ENCODE data around the gene VWA3A. TPM values are rescaled to one million over a fixed set of nuclear protein-coding genes. Genes with fewer than 3 reads are reported as not detected.

Gene VWA3A
- total RNA-seq, 1 experiment from 2014 or later: not detected

DNA sequence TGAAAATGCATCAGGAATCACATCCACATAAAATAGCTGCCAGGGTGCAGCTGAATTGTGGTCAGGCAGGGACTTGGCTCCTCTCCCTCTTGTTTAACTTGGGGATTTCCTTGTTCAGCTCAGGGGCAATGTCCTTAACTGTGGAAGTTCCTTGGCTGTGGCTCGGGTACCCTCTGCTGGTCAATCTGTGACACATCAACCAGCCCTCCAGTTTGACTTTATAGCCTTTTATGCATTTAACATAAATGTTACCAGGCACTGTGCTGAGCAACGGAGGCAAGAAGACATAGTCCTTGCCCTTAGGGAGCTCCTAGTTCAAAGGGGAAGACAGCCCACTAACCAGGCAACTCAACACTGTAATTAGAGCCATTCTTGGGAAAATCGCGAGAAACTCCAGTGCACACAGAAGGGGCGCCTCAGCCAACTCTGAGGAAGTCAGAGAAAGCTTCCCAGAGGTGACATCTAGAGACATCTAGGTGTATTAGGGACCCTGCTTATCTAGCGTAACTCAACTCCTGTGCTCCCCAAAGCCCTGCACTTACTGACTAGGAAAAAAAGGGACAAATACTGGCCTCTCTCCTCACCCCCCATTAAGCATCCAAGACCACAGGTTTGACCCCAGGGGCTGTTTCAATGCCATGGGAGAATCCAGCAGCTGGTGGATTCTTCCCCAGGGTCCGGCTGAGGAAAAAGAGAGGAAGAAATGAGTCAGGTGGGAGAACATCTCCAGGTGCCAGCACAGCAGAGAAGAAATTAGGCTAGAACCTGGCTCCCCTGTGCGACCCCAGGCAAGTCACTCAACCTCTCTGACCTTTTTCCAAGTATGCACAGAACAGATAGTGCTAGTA, 96.5 kb downstream of the VWA3A start:
- TF ChIP-seq FOSL1 (IDR thresholded peaks at IDR 0.05; ENCODE audit: low read depth): no peak
- TF ChIP-seq ZFX (IDR thresholded peaks at IDR 0.05): no peak
- TF ChIP-seq, protein P1, sequence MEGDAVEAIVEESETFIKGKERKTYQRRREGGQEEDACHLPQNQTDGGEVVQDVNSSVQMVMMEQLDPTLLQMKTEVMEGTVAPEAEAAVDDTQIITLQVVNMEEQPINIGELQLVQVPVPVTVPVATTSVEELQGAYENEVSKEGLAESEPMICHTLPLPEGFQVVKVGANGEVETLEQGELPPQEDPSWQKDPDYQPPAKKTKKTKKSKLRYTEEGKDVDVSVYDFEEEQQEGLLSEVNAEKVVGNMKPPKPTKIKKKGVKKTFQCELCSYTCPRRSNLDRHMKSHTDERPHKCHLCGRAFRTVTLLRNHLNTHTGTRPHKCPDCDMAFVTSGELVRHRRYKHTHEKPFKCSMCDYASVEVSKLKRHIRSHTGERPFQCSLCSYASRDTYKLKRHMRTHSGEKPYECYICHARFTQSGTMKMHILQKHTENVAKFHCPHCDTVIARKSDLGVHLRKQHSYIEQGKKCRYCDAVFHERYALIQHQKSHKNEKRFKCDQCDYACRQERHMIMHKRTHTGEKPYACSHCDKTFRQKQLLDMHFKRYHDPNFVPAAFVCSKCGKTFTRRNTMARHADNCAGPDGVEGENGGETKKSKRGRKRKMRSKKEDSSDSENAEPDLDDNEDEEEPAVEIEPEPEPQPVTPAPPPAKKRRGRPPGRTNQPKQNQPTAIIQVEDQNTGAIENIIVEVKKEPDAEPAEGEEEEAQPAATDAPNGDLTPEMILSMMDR (IDR thresholded peaks at IDR 0.05 in 2 of 3, conservative IDR thresholded peaks at IDR 0.05 in 1 of 3; ENCODE audit: borderline replicate concordance in 1 of 3, insufficient read depth in 1 of 3, low read depth in 2 of 3, low read length in 2 of 3): peak in 2 of 3 experiments; percentile 84 to 93; a peak in 4 of 6 replicates
- TF ChIP-seq SIN3A (IDR thresholded peaks at IDR 0.05; ENCODE audit: low read depth): no peak
- no peak for TF ChIP-seq EGR1 (IDR thresholded peaks at IDR 0.05; ENCODE audit: low read depth)

More for the DNA sequence above, 96.5 kb downstream of the VWA3A start:
- peaks cover 20 to 30% of the 10 kb centered on the region in 2 experiments for H3K4me1 ChIP-seq (ENCODE audit: control insufficient read depth in 1 of 2, insufficient read depth in 2 of 2, low read length in 2 of 2)
- intact Hi-C loops (cut with micrococcal nuclease): loop anchor here (1.0 to 10.0 kb wide), 8 partner anchors 64 to 1246 kb away; partner anchors contain the start of gene IGSF6
- H3K9me2 ChIP-seq (ENCODE audit: insufficient read depth): no peaks in the 10 kb centered on the region
- H3K4me3 ChIP-seq (replicated peaks in 1 of 2; ENCODE audit: low read depth in 1 of 2, low read length in 2 of 2): no peak overlapping the region
- BruUV-seq (replicated peaks): no TSS peak
- H3K36me3 ChIP-seq (ENCODE audit: control insufficient read depth in 1 of 2, insufficient read depth in 2 of 2, low read length in 2 of 2): no peaks in the 10 kb centered on the region
- H3K79me2 ChIP-seq (ENCODE audit: insufficient read depth, low read length): no peaks in the 10 kb centered on the region
- ChIA-PET CTCF (interaction anchor here (0.5 to 2.6 kb wide), 29 partner anchors 9 to 895 kb away, joined by 3 to 42 read pairs (median 4); partner anchors contain the start of gene PDZD9), POLR2A (interaction anchor here (0.6 to 1.3 kb wide), 3 partner anchors 186 to 368 kb away, joined by 3 to 8 read pairs (median 4); partner anchors contain the start of gene UQCRC2), RAD21 (ENCODE audit: low non-redundant PET in 1 of 2, low total read pairs in 2 of 2, uncharacterized antibody in 2 of 2, unreplicated experiment in 2 of 2) (interaction anchor here (0.6 to 1.5 kb wide), 7 partner anchors 90 to 240 kb away, joined by 3 to 7 read pairs (median 5); no protein-coding TSS in a partner anchor)
- H3K27me3 ChIP-seq (ENCODE audit: insufficient read depth, low read length): no peaks in the 10 kb centered on the region
- H3K9ac ChIP-seq (ENCODE audit: low read length): no peak overlapping the region
- ATAC-seq: no peak
- DNase-seq (ENCODE audit: low read depth, low spot score): peak; percentile 70
- H4K20me1 ChIP-seq (ENCODE audit: insufficient read depth): no peaks in the 10 kb centered on the region
- peak overlapping the region; percentile 67; the same call in 1 of the 2 replicates for H3K27ac ChIP-seq (ENCODE audit: low read depth, low read length)
- H3K4me2 ChIP-seq (ENCODE audit: low read length): peak overlapping the region; percentile 31
- H3K9me3 ChIP-seq (ENCODE audit: control insufficient read depth in 1 of 2, insufficient read depth in 1 of 2, low read depth in 1 of 2, low read length in 2 of 2): no peaks in the 10 kb centered on the region
- peak overlapping the region; percentile 70 for H2AFZ ChIP-seq (ENCODE audit: low read depth, low read length, poor library complexity, severe bottlenecking)

Data from HCT116 (cell line).